ENCODE measurements around the gene PLEKHH1. TPM values are rescaled to one million over a fixed set of nuclear protein-coding genes. Genes with fewer than 3 reads are reported as not detected.

Gene PLEKHH1
- total RNA-seq, 6 donors from 2014 or later, result 0.46 to 25.1 (median 4.4) TPM

GRCh38 chr14:67579040-67579439, 46.0 kb downstream of the PLEKHH1 start:
- TF ChIP-seq POLR2A (IDR thresholded peaks at IDR 0.05), result no peak
- no peak for TF ChIP-seq CTCF (IDR thresholded peaks at IDR 0.05)
- no peak for TF ChIP-seq POLR2AphosphoS5 (IDR thresholded peaks at IDR 0.05)
- TF ChIP-seq EP300 (IDR thresholded peaks at IDR 0.05), result no peak
- Histone ChIP-seq H3K27me3 (no peaks in the 10 kb centered on the region), H3K27ac (no peak overlapping the region), H3K9me3 (no peaks in the 10 kb centered on the region), H3K4me3 (no peak overlapping the region), H3K4me1 (no peaks in the 10 kb centered on the region), H3K36me3 (no peaks in the 10 kb centered on the region)
- DNase-seq (no peak), ATAC-seq (ENCODE audit: low FRiP score in 2 of 2) (no peak)
- WGBS, 2 donors, result 83 to 90% methylated on average over 15 of the region's 15 CpGs

DNA sequence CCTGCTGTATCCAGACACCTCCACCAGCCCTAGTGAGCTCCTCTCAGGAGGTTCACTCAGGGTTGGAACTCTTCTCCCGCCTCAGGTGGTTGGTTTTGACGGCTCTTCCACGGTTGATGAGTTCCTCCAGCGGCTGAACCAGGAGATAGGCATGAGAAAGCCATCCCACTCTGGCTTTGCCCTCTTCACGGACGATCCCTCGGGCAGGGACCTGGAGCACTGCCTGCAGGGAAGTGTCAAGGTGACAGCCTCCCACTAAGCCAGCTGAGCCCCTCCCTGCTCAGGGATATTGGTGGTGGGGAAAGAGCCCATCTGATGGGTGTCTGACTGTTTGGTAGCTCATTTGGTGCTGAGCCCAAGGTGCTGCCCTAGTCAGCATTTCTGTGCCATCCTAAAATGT, 46.5 kb downstream of the PLEKHH1 start:
- no peaks in the 10 kb centered on the region for H3K27me3 ChIP-seq
- ATAC-seq (ENCODE audit: low FRiP score in 2 of 2) (no peak), DNase-seq (no peak)
- no peak overlapping the region for H3K4me3 ChIP-seq
- H3K4me1 ChIP-seq, result no peaks in the 10 kb centered on the region
- WGBS, 2 donors, result 96 to 97% methylated on average over 7 of the region's 7 CpGs
- H3K36me3 ChIP-seq, result no peaks in the 10 kb centered on the region
- TF ChIP-seq CTCF (IDR thresholded peaks at IDR 0.05) (no peak), POLR2AphosphoS5 (IDR thresholded peaks at IDR 0.05) (no peak), EP300 (IDR thresholded peaks at IDR 0.05) (no peak), POLR2A (IDR thresholded peaks at IDR 0.05) (no peak)
- H3K9me3 ChIP-seq, result no peaks in the 10 kb centered on the region
- no peak overlapping the region for H3K27ac ChIP-seq

DNA sequence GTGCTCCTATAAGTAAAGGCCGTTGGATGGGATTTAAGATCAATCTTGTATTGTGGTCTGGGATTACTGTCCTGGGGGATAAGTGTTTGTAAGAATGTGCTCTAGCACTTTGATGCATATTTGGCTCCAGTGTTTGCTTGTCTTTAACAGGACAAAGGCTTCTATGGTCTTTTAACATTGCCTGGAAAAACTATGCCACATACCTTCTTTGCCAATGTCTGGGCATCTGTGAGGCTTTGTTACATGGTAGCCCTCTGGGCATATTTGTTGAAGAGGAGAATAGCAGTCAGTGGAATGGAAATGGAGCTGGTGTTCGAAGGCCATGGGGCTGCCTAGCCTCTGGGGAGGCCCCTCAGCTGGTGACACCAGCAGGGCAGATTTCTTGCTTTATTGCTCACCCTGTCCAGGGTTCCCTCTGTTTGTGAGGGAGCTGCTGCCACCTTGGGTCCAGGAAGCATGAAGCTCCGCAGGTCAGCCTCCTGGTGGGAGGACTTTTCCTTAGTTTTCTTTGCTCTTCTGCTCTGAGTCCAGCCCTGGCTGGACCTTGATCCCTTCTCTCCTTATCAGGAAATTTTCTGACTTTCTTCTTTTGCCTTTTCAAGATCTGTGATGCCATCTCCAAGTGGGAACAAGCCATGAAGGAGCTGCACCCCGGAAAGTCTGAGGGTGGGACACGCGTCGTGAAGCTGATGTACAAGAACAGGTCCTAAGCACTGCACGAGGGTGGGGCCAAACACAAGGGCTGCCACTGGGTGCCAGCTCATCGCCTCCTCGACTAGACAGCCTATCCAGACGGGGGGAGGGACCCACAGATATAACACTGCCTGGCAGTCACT, 47.5 kb downstream of the PLEKHH1 start:
- DNase-seq, result no peak
- no peaks in the 10 kb centered on the region for H3K36me3 ChIP-seq
- H3K4me1 ChIP-seq, result no peaks in the 10 kb centered on the region
- H3K27ac ChIP-seq, result no peak overlapping the region
- no peak for ATAC-seq (ENCODE audit: low FRiP score in 2 of 2)
- 78 to 89% methylated on average over 10 to 11 of the region's 11 CpGs for whole genome bisulfite sequencing, 2 donors
- no peak overlapping the region for H3K4me3 ChIP-seq
- TF ChIP-seq POLR2AphosphoS5 (IDR thresholded peaks at IDR 0.05) (no peak), EP300 (IDR thresholded peaks at IDR 0.05) (no peak), POLR2A (IDR thresholded peaks at IDR 0.05) (no peak), CTCF (IDR thresholded peaks at IDR 0.05) (no peak)
- no peaks in the 10 kb centered on the region for H3K27me3 ChIP-seq
- no peaks in the 10 kb centered on the region for H3K9me3 ChIP-seq

DNA sequence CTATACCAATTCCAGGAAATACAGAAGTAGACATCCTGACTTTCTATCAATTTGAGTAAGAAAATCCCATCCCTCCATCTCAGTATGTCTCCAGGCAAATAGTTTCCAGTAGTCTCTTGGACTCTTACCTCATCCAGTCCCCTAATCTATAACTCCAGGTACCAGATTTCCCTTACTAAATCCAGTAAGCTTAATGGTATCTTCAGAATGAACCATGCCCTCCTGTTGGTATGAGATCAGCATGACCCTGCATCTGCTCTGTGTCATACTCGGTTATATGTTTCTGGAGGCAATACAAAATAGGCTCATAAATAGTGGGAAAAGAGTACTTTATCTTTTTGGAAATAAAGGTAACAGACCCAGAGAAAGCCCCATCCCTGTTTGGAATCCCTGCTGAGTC, 48.6 kb downstream of the PLEKHH1 start:
- Histone ChIP-seq H3K9me3 (no peaks in the 10 kb centered on the region), H3K4me3 (no peak overlapping the region), H3K27me3 (no peaks in the 10 kb centered on the region), H3K4me1 (no peaks in the 10 kb centered on the region), H3K36me3 (no peaks in the 10 kb centered on the region), H3K27ac (no peak overlapping the region)
- WGBS, 2 donors, result 81 to 86% methylated on average over 1 of the region's 1 CpG
- TF ChIP-seq EP300 (IDR thresholded peaks at IDR 0.05) (no peak), POLR2A (IDR thresholded peaks at IDR 0.05) (no peak)
- no peak for ATAC-seq (ENCODE audit: low FRiP score in 2 of 2)
- no peak for DNase-seq

- Histone ChIP-seq H3K27me3 (no peaks in the 10 kb centered on the region), H3K27ac (no peak overlapping the region), H3K9me3 (no peaks in the 10 kb centered on the region), H3K4me3 (no peak overlapping the region), H3K4me1 (no peaks in the 10 kb centered on the region), H3K36me3 (peaks cover 0 to 1% (median 0%) of the 10 kb centered on the region in 4 donors)
- WGBS, 2 donors, result 73 to 86% methylated on average over 6 to 7 of the region's 7 CpGs
- DNase-seq, result no peak
- TF ChIP-seq POLR2A (IDR thresholded peaks at IDR 0.05) (no peak), CTCF (IDR thresholded peaks at IDR 0.05) (no peak), EP300 (IDR thresholded peaks at IDR 0.05) (no peak)
- no peak for ATAC-seq (ENCODE audit: low FRiP score in 2 of 2)
Observed at GRCh38 chr14:67582061-67582460, 49.0 kb downstream of the PLEKHH1 start.
